Liver (tissue), 9 donors: Measurements from ENCODE around the gene ADCY4. TPM values are rescaled to one million over a fixed set of nuclear protein-coding genes. Genes with fewer than 3 reads are reported as not detected.

Experiments
- DNase-seq: peaks from one replicate; pipeline ENCODE4 v3.0.0-alpha.2; 2017; ENCODE audit warnings: low spot score
- H3K27ac ChIP-seq, 2 donors: one replicate each; pipeline ENCODE4 v1.7.0; 2013; ENCODE audit warnings: inconsistent platforms in 2 of 2, low read length in 2 of 2, control low read depth in 1 of 2, low read depth in 1 of 2, mild to moderate bottlenecking in 1 of 2
- H3K27me3 ChIP-seq, 4 donors: one replicate each; pipeline versions ENCODE4 v1.6.1 to v1.7.0; 2013; ENCODE audit warnings: low read length in 3 of 4, inconsistent platforms in 1 of 4, mild to moderate bottlenecking in 1 of 4, moderate library complexity in 1 of 4; ENCODE audit not compliant: control insufficient read depth in 4 of 4, insufficient read depth in 4 of 4
- H3K36me3 ChIP-seq, 4 donors: one replicate each; pipeline versions ENCODE4 v1.6.1 to v1.7.0; 2013; ENCODE audit warnings: low read length in 3 of 4, mild to moderate bottlenecking in 3 of 4, low read depth in 1 of 4, moderate library complexity in 1 of 4; ENCODE audit not compliant: control insufficient read depth in 4 of 4, insufficient read depth in 3 of 4
- H3K4me1 ChIP-seq, 4 donors: one replicate each; pipeline versions ENCODE4 v1.6.1 to v1.7.0; 2013; ENCODE audit warnings: low read length in 3 of 4, mild to moderate bottlenecking in 3 of 4, moderate library complexity in 1 of 4; ENCODE audit not compliant: control insufficient read depth in 4 of 4, insufficient read depth in 4 of 4
- H3K4me3 ChIP-seq, 3 donors: one replicate each; pipeline versions ENCODE4 v1.6.1 to v1.7.0; 2013; ENCODE audit warnings: low read length in 3 of 3, control low read depth in 1 of 3, low read depth in 1 of 3, mild to moderate bottlenecking in 1 of 3
- H3K9ac ChIP-seq, 2 donors: one replicate each; pipeline ENCODE4 v1.7.0; 2013; ENCODE audit warnings: low read length in 2 of 2, mild to moderate bottlenecking in 2 of 2, moderate library complexity in 2 of 2, control low read depth in 1 of 2, low read depth in 1 of 2
- H3K9me3 ChIP-seq, 4 donors: one replicate each; pipeline versions ENCODE4 v1.6.1 to v1.7.0; 2013; ENCODE audit warnings: low read length in 3 of 4; ENCODE audit not compliant: control insufficient read depth in 4 of 4
- ATF3 ChIP-seq: IDR thresholded peaks from 2 replicates; pipeline ENCODE4 v1.6.1; 2016; ENCODE audit warnings: antibody characterized with exemption
- EGR1 ChIP-seq, 2 donors: IDR thresholded peaks; 2 replicates each; pipeline ENCODE4 v1.6.1; 2016 to 2018; ENCODE audit warnings: antibody characterized with exemption in 2 of 2, low read depth in 2 of 2
- FOXA1 ChIP-seq: IDR thresholded peaks from 2 replicates; pipeline ENCODE4 v1.6.1; 2016; ENCODE audit warnings: antibody characterized with exemption
- FOXA2 ChIP-seq: IDR thresholded peaks from 2 replicates; pipeline ENCODE4 v1.6.1; 2016; ENCODE audit warnings: antibody characterized with exemption
- GABPA ChIP-seq, 2 donors: IDR thresholded peaks in 1 of 2; conservative IDR thresholded peaks in 1 of 2; 2 replicates each; pipeline ENCODE4 v1.6.1; 2016; ENCODE audit warnings: antibody characterized with exemption in 2 of 2, mild to moderate bottlenecking in 1 of 2, moderate library complexity in 1 of 2
- HNF4A ChIP-seq, 2 donors: conservative IDR thresholded peaks; 2 replicates each; pipeline ENCODE4 v1.6.1; 2016; ENCODE audit warnings: antibody characterized with exemption in 2 of 2, mild to moderate bottlenecking in 2 of 2
- HNF4G ChIP-seq: IDR thresholded peaks from 2 replicates; pipeline ENCODE4 v1.6.1; 2016; ENCODE audit warnings: antibody characterized with exemption
- JUND ChIP-seq, 2 donors: IDR thresholded peaks; 2 replicates each; pipeline ENCODE4 v1.6.1; 2016; ENCODE audit warnings: antibody characterized with exemption in 2 of 2
- NR2F2 ChIP-seq: IDR thresholded peaks from 2 replicates; pipeline ENCODE4 v1.6.1; 2016; ENCODE audit warnings: antibody characterized with exemption
- RAD21 ChIP-seq, 2 donors: IDR thresholded peaks; 2 replicates each; pipeline ENCODE4 v1.6.1; 2016; ENCODE audit warnings: antibody characterized with exemption in 2 of 2, mild to moderate bottlenecking in 2 of 2
- RXRA ChIP-seq, 2 donors: IDR thresholded peaks; 2 replicates each; pipeline ENCODE4 v1.6.1; 2017 to 2018; ENCODE audit warnings: antibody characterized with exemption in 2 of 2, mild to moderate bottlenecking in 1 of 2
- SP1 ChIP-seq: IDR thresholded peaks from 2 replicates; pipeline ENCODE4 v1.6.1; 2018; ENCODE audit warnings: antibody characterized with exemption, mild to moderate bottlenecking
- TAF1 ChIP-seq: conservative IDR thresholded peaks from 2 replicates; pipeline ENCODE4 v1.6.1; 2016; ENCODE audit warnings: antibody characterized with exemption, mild to moderate bottlenecking
- YY1 ChIP-seq: IDR thresholded peaks from 2 replicates; pipeline ENCODE4 v1.6.1; 2016; ENCODE audit warnings: antibody characterized with exemption, mild to moderate bottlenecking
- ZBTB33 ChIP-seq: IDR thresholded peaks from 2 replicates; pipeline ENCODE4 v1.6.1; 2016; ENCODE audit warnings: antibody characterized with exemption
- WGBS: extraction: QIAGEN DNeasy Blood & Tissue Kit; methylation state at CpG from one replicate; pipeline ENCODE4 v1.1.7; 2013; 5-methylcytosine and 5-hydroxymethylcytosine counted together
- polyA plus RNA-seq, 2 donors: library from polyadenylated mRNA; stranded (reverse) in 1 of 2; unstranded in 1 of 2; fragments of 200-250 nt in 1 of 2; fragments of >200 nt in 1 of 2; fragmentation: Nextera tagmentation in 1 of 2; extraction: Ambion mirVana in 1 of 2; gene quantifications; one replicate each; pipeline versions ENCODE4 v1.2.1 to v1.2.3, GENCODE V29; 2013 to 2015
- total RNA-seq, 2 donors: library from RNA; depleted of rRNA; stranded (reverse); fragments of >200 nt; gene quantifications; one replicate each; pipeline ENCODE4 v1.2.3, GENCODE V29; 2014
- TF ChIP-seq, protein P1 (sequence below): IDR thresholded peaks from 2 replicates; pipeline ENCODE4 v1.6.1; 2016; ENCODE audit warnings: antibody characterized with exemption, mild to moderate bottlenecking
- TF ChIP-seq, protein P2 (sequence below): IDR thresholded peaks from 2 replicates; pipeline ENCODE4 v1.6.1; 2016; ENCODE audit warnings: antibody characterized with exemption
- TF ChIP-seq, protein P3 (sequence below): fragments of 150-350 bp; IDR thresholded peaks from 2 replicates; pipeline ENCODE4 v1.5.1; 2017; ENCODE audit warnings: improper control_type of control experiment, low read depth, low read length; ENCODE audit not compliant: missing input control
- donor health status: healthy.
- donor health status: healthy.
- donor health status: healthy.
- donor health status: healthy.
- donor health status: healthy.

The ADCY4 gene
- total and polyA plus RNA-seq, 4 donors: 2.2 to 7.2 (median 4.0) TPM

- DNase-seq: no peak
- no peaks in the 10 kb centered on the region for H3K36me3 ChIP-seq
- H3K4me3 ChIP-seq: no peak overlapping the region
- TF ChIP-seq FOXA1 (no peak), NR2F2 (no peak), YY1 (no peak), GABPA (IDR thresholded peaks at IDR 0.05 in 1 of 2, conservative IDR thresholded peaks at IDR 0.05 in 1 of 2) (no peak), HNF4A (conservative IDR thresholded peaks at IDR 0.05) (no peak), RXRA (IDR thresholded peaks at IDR 0.05) (no peak), EGR1 (IDR thresholded peaks at IDR 0.05; ENCODE audit: low read depth in 2 of 2) (no peak), ZBTB33 (no peak), JUND (IDR thresholded peaks at IDR 0.05) (no peak), RAD21 (IDR thresholded peaks at IDR 0.05) (no peak), SP1 (no peak), ATF3 (no peak), HNF4G (no peak), FOXA2 (no peak), TAF1 (no peak)
- TF ChIP-seq, protein P1, sequence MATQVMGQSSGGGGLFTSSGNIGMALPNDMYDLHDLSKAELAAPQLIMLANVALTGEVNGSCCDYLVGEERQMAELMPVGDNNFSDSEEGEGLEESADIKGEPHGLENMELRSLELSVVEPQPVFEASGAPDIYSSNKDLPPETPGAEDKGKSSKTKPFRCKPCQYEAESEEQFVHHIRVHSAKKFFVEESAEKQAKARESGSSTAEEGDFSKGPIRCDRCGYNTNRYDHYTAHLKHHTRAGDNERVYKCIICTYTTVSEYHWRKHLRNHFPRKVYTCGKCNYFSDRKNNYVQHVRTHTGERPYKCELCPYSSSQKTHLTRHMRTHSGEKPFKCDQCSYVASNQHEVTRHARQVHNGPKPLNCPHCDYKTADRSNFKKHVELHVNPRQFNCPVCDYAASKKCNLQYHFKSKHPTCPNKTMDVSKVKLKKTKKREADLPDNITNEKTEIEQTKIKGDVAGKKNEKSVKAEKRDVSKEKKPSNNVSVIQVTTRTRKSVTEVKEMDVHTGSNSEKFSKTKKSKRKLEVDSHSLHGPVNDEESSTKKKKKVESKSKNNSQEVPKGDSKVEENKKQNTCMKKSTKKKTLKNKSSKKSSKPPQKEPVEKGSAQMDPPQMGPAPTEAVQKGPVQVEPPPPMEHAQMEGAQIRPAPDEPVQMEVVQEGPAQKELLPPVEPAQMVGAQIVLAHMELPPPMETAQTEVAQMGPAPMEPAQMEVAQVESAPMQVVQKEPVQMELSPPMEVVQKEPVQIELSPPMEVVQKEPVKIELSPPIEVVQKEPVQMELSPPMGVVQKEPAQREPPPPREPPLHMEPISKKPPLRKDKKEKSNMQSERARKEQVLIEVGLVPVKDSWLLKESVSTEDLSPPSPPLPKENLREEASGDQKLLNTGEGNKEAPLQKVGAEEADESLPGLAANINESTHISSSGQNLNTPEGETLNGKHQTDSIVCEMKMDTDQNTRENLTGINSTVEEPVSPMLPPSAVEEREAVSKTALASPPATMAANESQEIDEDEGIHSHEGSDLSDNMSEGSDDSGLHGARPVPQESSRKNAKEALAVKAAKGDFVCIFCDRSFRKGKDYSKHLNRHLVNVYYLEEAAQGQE: no peak
- TF ChIP-seq, protein P2, sequence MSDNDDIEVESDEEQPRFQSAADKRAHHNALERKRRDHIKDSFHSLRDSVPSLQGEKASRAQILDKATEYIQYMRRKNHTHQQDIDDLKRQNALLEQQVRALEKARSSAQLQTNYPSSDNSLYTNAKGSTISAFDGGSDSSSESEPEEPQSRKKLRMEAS: no peak
- TF ChIP-seq, protein P3, sequence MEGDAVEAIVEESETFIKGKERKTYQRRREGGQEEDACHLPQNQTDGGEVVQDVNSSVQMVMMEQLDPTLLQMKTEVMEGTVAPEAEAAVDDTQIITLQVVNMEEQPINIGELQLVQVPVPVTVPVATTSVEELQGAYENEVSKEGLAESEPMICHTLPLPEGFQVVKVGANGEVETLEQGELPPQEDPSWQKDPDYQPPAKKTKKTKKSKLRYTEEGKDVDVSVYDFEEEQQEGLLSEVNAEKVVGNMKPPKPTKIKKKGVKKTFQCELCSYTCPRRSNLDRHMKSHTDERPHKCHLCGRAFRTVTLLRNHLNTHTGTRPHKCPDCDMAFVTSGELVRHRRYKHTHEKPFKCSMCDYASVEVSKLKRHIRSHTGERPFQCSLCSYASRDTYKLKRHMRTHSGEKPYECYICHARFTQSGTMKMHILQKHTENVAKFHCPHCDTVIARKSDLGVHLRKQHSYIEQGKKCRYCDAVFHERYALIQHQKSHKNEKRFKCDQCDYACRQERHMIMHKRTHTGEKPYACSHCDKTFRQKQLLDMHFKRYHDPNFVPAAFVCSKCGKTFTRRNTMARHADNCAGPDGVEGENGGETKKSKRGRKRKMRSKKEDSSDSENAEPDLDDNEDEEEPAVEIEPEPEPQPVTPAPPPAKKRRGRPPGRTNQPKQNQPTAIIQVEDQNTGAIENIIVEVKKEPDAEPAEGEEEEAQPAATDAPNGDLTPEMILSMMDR: no peak
- peaks cover 22 to 40% (median 28%) of the 10 kb centered on the region in 4 donors for H3K4me1 ChIP-seq
- H3K27me3 ChIP-seq: no peaks in the 10 kb centered on the region
- WGBS: 79% methylated on average over 2 of the region's 2 CpGs
- no peaks in the 10 kb centered on the region for H3K9me3 ChIP-seq
- H3K27ac ChIP-seq: peak overlapping the region in 1 of 2 donors; percentile 48
- no peak overlapping the region for H3K9ac ChIP-seq
Observed at GRCh38 chr14:24313913-24314312, 21.0 kb downstream of the ADCY4 start.
